ENCODE measurements around the gene PTGIS.

PTGIS gene

GRCh38 chr20:49461894-49462620 is 105.9 kb downstream of the PTGIS start:
- DNase-seq: no peak

GRCh38 chr20:49460916-49461315 is 107.0 kb downstream of the PTGIS start:
- DNase-seq: no peak

- no peak for DNase-seq
Measured at GRCh38 chr20:49460131-49460530, 107.8 kb downstream of the PTGIS start.

GRCh38 chr20:49459684-49460083 is 108.3 kb downstream of the PTGIS start:
- DNase-seq: no peak

GRCh38 chr20:49457444-49457843 is 110.5 kb downstream of the PTGIS start:
- no peak for DNase-seq

- no peak for DNase-seq
Measured at GRCh38 chr20:49456646-49457045, 111.3 kb downstream of the PTGIS start.

GRCh38 chr20:49455691-49456090 is 112.2 kb downstream of the PTGIS start:
- no peak for DNase-seq
